T follicular helper cell (primary cell): ENCODE data around the gene HNRNPH1.
"Not testable (repeated sequence)": the region's sequence is repeated elsewhere in the genome, so short reads cannot be mapped to it uniquely, and the experiment has no call there.

Source experiments
- DNase-seq: peaks from one replicate; pipeline ENCODE4 v3.0.0-alpha.2; 2020; ENCODE audit warnings: low read depth
- total RNA-seq, 2 experiments: gene quantifications; one replicate each; lab custom pipeline; 2026; lab: John Stamatoyannopoulos, UW

HNRNPH1 gene
- total RNA-seq = 987 to 1,068 reads per million in 2 experiments

GRCh38 chr5:179623003-179623905 lies at the start of gene HNRNPH1:
TSS of gene HNRNPH1 (minus strand) at chr5:179623671. CDS start at chr5:179623133, 538 bp downstream.
- DNase-seq = peak; percentile 98

GRCh38 chr5:179668391-179668790 lies 44.9 kb upstream of the HNRNPH1 start:
- peak; percentile 35 for DNase-seq

GRCh38 chr5:179661647-179662046 lies 38.2 kb upstream of the HNRNPH1 start:
- DNase-seq = not testable (repeated sequence)

- DNase-seq = not testable (repeated sequence)
Measured at GRCh38 chr5:179658179-179658856, 34.8 kb upstream of the HNRNPH1 start.

- not testable (repeated sequence) for DNase-seq
Measured at GRCh38 chr5:179657302-179658178, 34.1 kb upstream of the HNRNPH1 start.

- DNase-seq = not testable (repeated sequence)
Measured at GRCh38 chr5:179653135-179653534, 29.7 kb upstream of the HNRNPH1 start.

GRCh38 chr5:179650245-179650644 lies 26.8 kb upstream of the HNRNPH1 start:
- not testable (repeated sequence) for DNase-seq

- DNase-seq = not testable (repeated sequence)
Measured at GRCh38 chr5:179649166-179649703, 25.8 kb upstream of the HNRNPH1 start.

GRCh38 chr5:179648410-179648809 lies 24.9 kb upstream of the HNRNPH1 start:
- no peak for DNase-seq

- not testable (repeated sequence) for DNase-seq
Measured at GRCh38 chr5:179644766-179645165, 21.3 kb upstream of the HNRNPH1 start.

GRCh38 chr5:179643141-179643920 lies 19.9 kb upstream of the HNRNPH1 start:
- not testable (repeated sequence) for DNase-seq

- DNase-seq = not testable (repeated sequence)
Measured at GRCh38 chr5:179642626-179643025, 19.2 kb upstream of the HNRNPH1 start.

- DNase-seq = not testable (repeated sequence)
Measured at GRCh38 chr5:179641745-179642144, 18.3 kb upstream of the HNRNPH1 start.

- DNase-seq = not testable (repeated sequence)
Measured at GRCh38 chr5:179639296-179639695, 15.8 kb upstream of the HNRNPH1 start.

- not testable (repeated sequence) for DNase-seq
Measured at GRCh38 chr5:179634370-179635172, 11.1 kb upstream of the HNRNPH1 start.

- not testable (repeated sequence) for DNase-seq
Measured at GRCh38 chr5:179633501-179634369, 10.3 kb upstream of the HNRNPH1 start.

GRCh38 chr5:179624841-179625271 lies 1.4 kb upstream of the HNRNPH1 start:
- no peak for DNase-seq

GRCh38 chr5:179623906-179624741 lies 653 bp upstream of the HNRNPH1 start:
- DNase-seq = peak; percentile 15
